DMS114 treated with DMSO at 0.1 percent for 48 hours (cell line): ENCODE results near the gene RGPD3.

Experiments
- DNase-seq: peaks from one replicate; lab custom pipeline; 2025; ENCODE audit not compliant: unreplicated experiment; lab: John Stamatoyannopoulos, UW

Gene RGPD3

DNA sequence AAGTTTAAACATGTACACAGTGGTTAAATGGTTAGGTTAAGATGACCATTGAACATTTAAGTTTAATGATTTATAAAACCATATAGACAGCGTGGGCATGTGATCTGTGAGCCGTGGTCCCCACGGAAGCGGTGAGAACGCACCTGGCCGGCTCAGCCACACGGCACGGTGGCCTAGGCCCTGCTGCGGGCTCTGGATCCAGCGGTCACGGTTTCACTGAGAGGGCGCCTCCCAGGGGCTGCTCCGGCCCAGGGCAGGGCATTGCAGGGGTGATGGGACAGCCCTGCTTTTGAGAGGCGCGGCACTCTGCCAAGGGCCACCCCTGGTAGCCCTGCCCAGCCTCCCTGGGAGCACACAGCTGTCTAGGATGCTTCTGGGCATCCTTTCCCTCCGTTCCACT, 124.9 kb downstream of the RGPD3 start:
- DNase-seq = no peak

GRCh38 chr2:106342831-106343251, 125.4 kb downstream of the RGPD3 start:
- no peak for DNase-seq

GRCh38 chr2:106341666-106342065, 126.5 kb downstream of the RGPD3 start:
- DNase-seq = no peak
